HG02642 (cell line): Measurements from ENCODE around the gene ADAMTS12.

Source experiments
- ATAC-seq: cut with Tn5 transposase; IDR thresholded peaks from one replicate; pipeline ENCODE4 v1.9.1; 2021; ENCODE audit warnings: mild to moderate bottlenecking; ENCODE audit not compliant: unreplicated experiment, poor library complexity

The ADAMTS12 gene

GRCh38 chr5:33812746-33813145, 79.0 kb downstream of the ADAMTS12 start:
- ATAC-seq, result no peak

- no peak for ATAC-seq
Measured at GRCh38 chr5:33810491-33811120, 81.2 kb downstream of the ADAMTS12 start.

DNA sequence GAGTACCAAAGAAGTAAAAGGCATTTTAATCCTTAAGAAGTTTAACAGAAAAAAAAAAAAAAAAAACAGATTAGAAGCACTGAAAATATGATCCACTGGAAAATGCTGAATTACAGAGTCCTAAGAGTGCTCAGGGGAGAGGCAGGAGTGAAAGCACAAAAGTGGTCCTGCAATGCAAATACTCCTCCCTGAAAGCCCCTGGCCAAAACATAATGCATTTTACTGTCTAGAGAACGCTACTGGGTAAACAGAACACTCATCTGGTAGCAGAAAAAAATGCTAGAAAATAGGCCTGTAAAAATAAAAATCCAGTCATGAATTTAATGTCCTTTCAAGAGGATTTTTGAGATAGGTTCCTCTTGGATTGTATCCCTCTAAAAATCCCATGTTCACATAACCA, 81.9 kb downstream of the ADAMTS12 start:
- no peak for ATAC-seq

GRCh38 chr5:33808699-33809098, 83.1 kb downstream of the ADAMTS12 start:
- ATAC-seq, result no peak

DNA sequence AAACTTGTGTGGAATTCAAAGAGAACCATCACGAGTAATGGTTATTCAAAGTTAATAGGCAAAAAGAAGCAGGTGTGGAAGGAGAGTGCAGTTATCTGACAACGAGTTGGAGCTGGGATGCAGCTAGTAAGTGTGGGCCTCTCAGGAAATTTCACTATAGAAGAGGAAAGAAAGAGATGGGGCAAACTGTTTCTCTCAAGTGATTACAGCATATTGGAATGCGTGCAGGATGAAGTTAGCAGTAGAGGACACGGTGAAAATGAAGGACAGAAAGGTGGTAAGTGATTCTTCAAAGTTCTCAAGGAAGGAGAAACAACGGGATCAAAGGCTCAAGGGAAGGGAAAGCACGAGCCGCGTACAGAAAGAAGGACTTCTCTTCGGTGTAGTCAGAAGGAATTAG, 84.0 kb downstream of the ADAMTS12 start:
- ATAC-seq, result no peak

DNA sequence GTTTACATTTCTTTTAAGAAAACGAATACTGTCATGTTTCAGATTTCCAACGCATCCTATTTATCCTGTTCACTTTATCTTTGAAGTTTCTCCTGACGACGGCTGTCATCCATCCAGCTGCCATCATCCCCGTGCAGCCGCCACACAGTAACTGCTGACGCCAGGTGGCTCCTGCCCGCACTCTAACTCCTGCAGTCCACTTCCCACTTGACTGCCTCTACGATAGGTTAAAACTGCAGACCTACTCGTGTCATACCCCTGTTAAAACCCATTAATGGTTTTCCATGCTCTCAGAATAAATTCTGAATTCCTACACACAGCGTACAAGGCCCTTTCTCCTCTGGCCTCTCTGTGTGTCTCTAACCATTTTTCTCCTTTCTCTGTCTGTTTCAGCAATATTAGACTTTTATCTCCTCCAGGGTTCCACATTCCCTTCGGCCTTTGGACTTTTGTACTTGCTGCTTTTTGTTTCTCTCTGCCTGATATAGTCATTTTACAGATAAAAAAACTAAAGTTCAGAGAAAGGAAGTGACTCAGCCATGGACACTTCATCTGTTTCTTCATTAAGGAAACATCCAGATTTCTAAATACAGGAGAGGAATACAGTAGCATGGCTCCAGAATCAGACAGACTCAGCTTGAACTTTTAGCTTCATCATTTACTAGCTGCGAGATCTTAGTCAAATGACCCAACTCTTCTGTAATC, 84.9 kb downstream of the ADAMTS12 start:
- ATAC-seq, result no peak

DNA sequence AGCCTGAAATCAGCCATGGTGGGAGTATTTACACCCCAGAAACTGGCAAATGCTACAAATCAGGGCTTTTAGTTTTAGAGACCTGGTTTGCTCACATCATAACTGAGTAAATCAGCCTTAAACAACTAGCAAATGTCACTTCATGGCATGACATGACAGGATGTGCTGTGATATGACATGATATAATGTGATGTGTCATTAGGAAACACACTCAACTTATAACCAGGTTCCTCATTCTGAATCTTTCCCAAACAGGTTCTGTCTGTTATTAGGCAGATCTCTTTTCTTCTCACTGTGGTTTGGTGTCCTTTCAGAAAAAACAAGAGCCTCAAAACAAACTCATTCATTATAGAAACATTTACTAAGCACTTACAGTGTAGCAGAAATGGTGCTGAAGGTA, 90.5 kb downstream of the ADAMTS12 start:
- no peak for ATAC-seq

DNA sequence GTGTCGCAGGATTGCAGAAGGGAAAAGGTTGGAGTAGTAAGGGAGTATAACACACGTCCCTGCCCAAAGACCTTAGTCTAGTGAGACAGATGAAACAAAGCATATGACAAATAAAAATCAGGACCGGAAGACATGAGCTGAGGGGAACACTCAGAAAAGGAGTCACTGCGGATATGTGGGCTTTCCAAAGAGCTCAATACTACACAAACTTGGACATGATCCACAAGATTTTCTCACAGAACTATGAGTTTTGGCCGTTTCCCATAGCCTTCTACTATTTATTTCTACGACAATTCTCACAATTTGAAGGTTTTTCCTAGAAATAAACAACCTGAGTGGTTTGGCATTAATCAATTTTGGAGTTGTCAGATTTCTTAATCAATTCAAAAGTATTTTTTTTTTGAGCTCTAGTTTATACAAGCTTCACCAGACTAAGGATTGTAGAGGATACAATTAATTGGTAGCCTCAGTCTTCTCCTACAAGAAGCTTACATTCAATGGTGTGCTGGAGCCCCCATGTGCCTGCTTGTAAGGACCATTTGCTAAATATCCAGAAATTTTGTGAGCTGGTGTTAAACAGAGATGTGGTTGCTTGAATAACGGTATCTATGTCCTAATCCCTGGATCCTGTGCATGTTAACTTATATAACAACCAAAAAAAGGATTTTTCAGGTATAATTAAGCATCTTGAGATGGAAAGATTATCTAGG, 91.4 kb downstream of the ADAMTS12 start:
- ATAC-seq, result no peak

DNA sequence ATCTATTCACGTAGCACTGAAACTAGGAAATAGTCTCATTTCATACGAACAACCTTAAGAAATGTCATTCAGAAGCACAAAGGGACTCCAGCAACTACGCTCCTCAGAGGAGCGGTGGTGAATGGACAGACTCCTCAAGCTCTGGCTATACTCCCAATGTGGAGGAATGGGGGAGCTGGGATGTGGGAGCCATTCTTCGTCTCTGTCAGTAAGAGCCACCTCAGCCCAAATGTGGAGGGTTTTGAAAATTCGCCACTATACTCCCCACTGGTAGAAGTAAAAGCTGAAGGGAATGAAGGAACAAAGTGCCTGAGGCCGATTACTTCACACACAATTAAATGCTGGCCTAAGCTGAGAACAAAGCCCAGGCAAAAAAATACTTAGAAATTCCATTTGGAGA, 96.3 kb downstream of the ADAMTS12 start:
- ATAC-seq, result no peak

- ATAC-seq, result no peak
Measured at GRCh38 chr5:33794550-33795181, 97.1 kb downstream of the ADAMTS12 start.

GRCh38 chr5:33793836-33794549, 97.8 kb downstream of the ADAMTS12 start:
- ATAC-seq, result no peak

- ATAC-seq, result no peak
Measured at GRCh38 chr5:33793276-33793675, 98.5 kb downstream of the ADAMTS12 start.

DNA sequence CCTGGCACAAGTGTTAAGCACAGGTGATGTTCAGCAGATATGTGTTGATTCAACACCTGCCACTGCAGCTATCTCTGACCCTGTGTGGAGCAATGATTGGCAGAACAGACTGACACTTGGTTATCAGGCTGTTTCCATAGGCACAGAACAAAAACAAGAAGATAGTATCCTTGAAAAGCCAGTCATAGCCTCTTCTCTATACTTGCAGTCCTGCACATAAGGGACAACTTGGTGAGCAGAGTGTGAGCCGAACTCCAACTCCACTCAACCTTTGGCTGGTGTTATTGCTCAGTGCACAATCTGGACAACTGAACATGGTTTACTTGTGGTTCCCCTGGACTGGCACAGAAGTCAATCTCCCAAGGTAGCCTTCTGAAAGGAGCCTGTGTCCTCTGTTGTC, 99.2 kb downstream of the ADAMTS12 start:
- ATAC-seq, result no peak

GRCh38 chr5:33789567-33789957, 102.2 kb downstream of the ADAMTS12 start:
- no peak for ATAC-seq

DNA sequence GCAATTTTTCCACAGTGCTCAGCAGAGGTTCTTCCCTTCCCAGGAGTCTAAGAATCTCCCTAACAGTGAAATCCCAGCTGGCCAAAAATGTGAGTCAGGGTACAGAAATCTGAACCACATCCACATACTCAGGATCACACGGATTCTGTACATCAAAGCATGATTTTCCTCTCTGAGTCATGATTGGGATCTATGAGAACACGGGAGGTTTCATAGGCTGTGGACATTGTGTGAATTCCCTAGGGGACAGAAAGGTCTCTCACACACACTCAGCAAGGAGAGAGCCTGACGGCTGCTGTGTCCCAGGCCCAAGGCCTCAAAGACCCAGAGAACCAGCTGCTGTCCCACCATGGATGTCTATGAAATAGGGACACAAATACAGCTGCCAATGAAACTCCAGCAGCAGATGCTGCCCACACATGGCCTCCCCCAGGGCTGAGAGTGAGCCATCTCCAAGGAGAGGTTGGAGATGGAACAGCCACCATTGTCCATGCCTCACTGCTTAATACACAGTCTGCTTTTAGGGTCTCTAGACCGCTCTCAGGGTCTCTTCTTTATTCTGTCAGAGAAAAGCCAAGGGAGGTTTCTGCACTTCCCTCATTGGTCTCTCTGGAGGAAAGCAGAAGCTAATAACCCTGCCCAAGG, 102.7 kb downstream of the ADAMTS12 start:
- no peak for ATAC-seq

GRCh38 chr5:33785571-33785970, 106.2 kb downstream of the ADAMTS12 start:
- no peak for ATAC-seq

DNA sequence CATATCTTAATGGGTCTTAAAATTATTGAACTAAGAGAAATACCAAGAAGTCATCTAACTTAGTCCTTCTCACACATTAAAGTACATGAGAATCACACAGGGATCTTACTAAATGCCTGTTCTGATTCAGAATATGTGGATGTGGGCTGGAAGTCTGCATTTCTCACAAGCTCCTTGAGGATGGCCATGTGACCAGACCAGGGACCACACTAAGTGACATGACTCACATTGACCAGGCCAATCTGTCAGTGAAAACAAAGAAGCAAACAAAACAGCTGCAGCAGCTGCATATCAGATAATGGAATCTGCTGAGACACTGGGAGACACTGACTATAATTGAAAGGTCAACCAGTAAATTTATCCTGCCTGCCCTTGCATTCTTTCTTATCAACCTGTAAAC, 110.5 kb downstream of the ADAMTS12 start:
- no peak for ATAC-seq

DNA sequence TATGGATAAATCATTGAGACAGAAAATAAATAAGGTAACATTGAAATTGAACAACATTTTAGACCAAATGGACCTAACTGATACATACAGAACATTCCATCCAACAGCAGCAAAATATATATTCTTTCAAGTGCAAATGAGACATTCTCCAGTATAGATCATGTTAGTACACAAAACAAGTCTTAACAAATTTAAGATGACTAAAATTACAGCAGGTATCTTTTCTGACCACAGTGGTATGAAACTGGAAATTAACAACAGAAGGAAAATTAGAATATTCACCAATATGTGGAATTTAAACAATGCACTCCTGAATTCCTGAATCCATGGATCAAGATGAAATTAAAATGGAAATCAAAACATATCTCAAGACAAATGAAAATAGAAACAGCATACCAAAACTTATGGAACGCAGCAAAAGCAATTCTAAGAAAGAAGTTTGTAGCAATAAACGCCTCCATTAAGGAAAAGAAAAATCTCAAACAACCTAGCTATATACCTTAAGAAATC, 115.6 kb downstream of the ADAMTS12 start:
- ATAC-seq, result no peak

GRCh38 chr5:33774341-33774740, 117.4 kb downstream of the ADAMTS12 start:
- ATAC-seq, result no peak

DNA sequence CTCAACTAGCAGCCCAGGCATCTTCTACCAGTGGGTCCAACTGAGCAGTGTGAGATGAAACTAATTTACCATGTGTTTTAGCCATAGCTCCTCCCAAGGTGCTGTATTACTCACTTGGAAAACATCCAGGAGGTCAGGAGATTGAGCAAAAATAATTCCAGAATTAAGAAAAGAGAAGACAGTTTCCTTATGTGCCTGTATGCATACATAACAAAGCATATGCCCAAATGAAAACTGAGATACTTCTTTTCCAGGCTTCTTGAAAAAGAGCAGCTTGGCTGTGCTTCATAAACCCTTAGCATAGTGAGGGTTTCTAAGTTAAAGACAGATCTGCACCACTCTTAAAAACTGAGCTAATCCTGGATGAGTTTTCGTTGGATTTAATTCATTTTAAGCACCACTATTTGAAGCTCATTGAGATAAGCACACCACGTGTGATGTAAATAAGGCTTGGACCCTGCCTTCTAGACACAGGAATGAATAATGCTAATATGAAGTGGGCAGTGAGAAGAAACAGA, 119.4 kb downstream of the ADAMTS12 start:
- ATAC-seq, result no peak
